Natural killer cell (primary cell): Measurements from ENCODE around the gene PDE8A. TPM values are rescaled to one million over a fixed set of nuclear protein-coding genes. Genes with fewer than 3 reads are reported as not detected.

ENCODE experiments used
- ATAC-seq, 3 donors: fragments of 150-1000 bp in 2 of 3; fragments of 200-7000 bp in 1 of 3; cut with Tn5 transposase; 1 replicate in 1 of 3; 2 replicates in 2 of 3; pipeline ENCODE4 v1.10.0; 2021; ENCODE audit warnings: mild to moderate bottlenecking in 2 of 3, moderate library complexity in 2 of 3
- DNase-seq, 2 donors: peaks; one replicate each; pipeline versions ENCODE4 v3.0.0 to v3.0.0-alpha.2; 2013 to 2021; ENCODE audit warnings: mixed read lengths in 1 of 2
- H3K27ac ChIP-seq: one replicate; pipeline ENCODE4 v1.5.1; 2013; ENCODE audit warnings: mild to moderate bottlenecking, low read length
- H3K27me3 ChIP-seq: one replicate; pipeline ENCODE4 v1.6.1; 2013; ENCODE audit warnings: low read length; ENCODE audit not compliant: control insufficient read depth, insufficient read depth
- H3K36me3 ChIP-seq: one replicate; pipeline ENCODE4 v1.6.1; 2013; ENCODE audit warnings: low read length; ENCODE audit not compliant: control insufficient read depth, insufficient read depth
- H3K4me1 ChIP-seq: one replicate; pipeline ENCODE4 v1.6.1; 2013; ENCODE audit warnings: low read length; ENCODE audit not compliant: control insufficient read depth, insufficient read depth
- H3K4me3 ChIP-seq: one replicate; pipeline ENCODE4 v1.5.1; 2013; ENCODE audit warnings: low read length
- H3K9me3 ChIP-seq: one replicate; pipeline ENCODE4 v1.6.1; 2013; ENCODE audit warnings: low read length; ENCODE audit not compliant: control insufficient read depth, insufficient read depth
- H3K27ac Mint-ChIP-seq, 2 donors: one replicate each; pipeline ENCODE4 v1.8.0; 2022; ENCODE audit warnings: mild to moderate bottlenecking in 2 of 2, mixed read lengths in 2 of 2, moderate library complexity in 1 of 2
- H3K27me3 Mint-ChIP-seq, 2 donors: one replicate each; pipeline ENCODE4 v1.8.0; 2022; ENCODE audit warnings: low read depth in 2 of 2, mixed read lengths in 2 of 2
- H3K36me3 Mint-ChIP-seq: one replicate; pipeline ENCODE4 v1.8.0; 2022; ENCODE audit warnings: mixed read lengths
- H3K4me1 Mint-ChIP-seq, 2 donors: one replicate each; pipeline ENCODE4 v1.8.0; 2022; ENCODE audit warnings: mixed read lengths in 2 of 2
- H3K4me3 Mint-ChIP-seq: one replicate; pipeline ENCODE4 v1.8.0; 2022; ENCODE audit warnings: mild to moderate bottlenecking, moderate library complexity, mixed read lengths
- H3K9me3 Mint-ChIP-seq, 2 donors: one replicate each; pipeline ENCODE4 v1.8.0; 2022; ENCODE audit warnings: mixed read lengths in 2 of 2
- CTCF ChIP-seq: fragments of 200-600 bp; IDR thresholded peaks from one replicate; pipeline ENCODE4 v1.8.0; 2022; ENCODE audit warnings: antibody characterized with exemption
- WGBS: methylation state at CpG from one replicate; pipeline ENCODE4 v1.1.7; 2013; ENCODE audit warnings: missing lambda C conversion rate; ENCODE audit not compliant: insufficient coverage; 5-methylcytosine and 5-hydroxymethylcytosine counted together
- intact Hi-C: fragments of 100-400 bp; cut with micrococcal nuclease; formaldehyde crosslinking; loops from one replicate; pipeline ENCODE4 v1.14.2; 2022
- total RNA-seq, 4 donors: library from RNA; stranded (reverse); fragments of 120-200 nt in 1 of 4; gene quantifications; one replicate each; pipeline versions ENCODE4 v1.2.3 to v1.2.4, GENCODE V29; 2013 to 2022

The PDE8A gene
- total RNA-seq, 3 donors from 2014 or later (not counting 1 experiment from before 2014, with no cell fraction given), result 21.0 to 24.2 (median 23.8) TPM

DNA sequence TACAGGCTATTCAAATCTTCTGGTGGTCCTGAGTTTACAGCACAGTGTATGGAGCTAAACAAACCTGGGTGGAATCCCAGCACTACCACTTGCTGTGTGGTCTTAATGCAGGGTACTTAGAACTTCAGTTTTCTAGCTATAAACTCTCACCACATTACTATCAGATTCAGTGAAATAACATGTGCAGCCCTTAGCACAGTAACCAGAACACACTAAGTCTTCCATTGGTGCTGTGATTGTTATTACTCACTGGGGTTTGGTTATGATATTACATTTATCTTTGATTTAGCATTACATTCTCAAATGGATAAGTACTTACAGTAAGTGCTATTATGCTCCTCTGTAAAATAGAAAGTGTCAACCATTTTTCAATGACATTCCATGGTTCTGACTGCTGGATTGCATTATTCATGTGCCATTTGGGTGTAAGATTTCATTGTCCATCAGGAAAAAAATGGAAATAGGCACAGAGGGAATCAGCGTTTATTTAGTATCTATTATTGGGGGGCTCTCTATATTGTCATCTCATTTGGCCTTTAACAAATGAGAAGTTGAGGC is 81.9 kb downstream of the PDE8A start:
- DNase-seq (no peak), ATAC-seq (no peak)
- peaks cover 35 to 36% of the 10 kb centered on the region in 2 donors for H3K4me1 Mint-ChIP-seq
- H3K27ac Mint-ChIP-seq, result no peak overlapping the region
- no CpG with 5 or more reads among the region's 1 CpG for WGBS
- H3K36me3 Mint-ChIP-seq, result peaks cover 10% of the 10 kb centered on the region
- no peaks in the 10 kb centered on the region for H3K36me3 ChIP-seq
- H3K27me3 Mint-ChIP-seq, result no peaks in the 10 kb centered on the region
- no peak overlapping the region for H3K27ac ChIP-seq
- no peaks in the 10 kb centered on the region for H3K9me3 ChIP-seq
- TF ChIP-seq CTCF, result no peak
- H3K4me3 Mint-ChIP-seq, result no peak overlapping the region
- no peak overlapping the region for H3K4me3 ChIP-seq
- intact Hi-C loops, result no loop called here
- no peaks in the 10 kb centered on the region for H3K27me3 ChIP-seq
- H3K4me1 ChIP-seq, result no peaks in the 10 kb centered on the region
- peaks cover 4 to 11% of the 10 kb centered on the region in 2 donors for H3K9me3 Mint-ChIP-seq

DNA sequence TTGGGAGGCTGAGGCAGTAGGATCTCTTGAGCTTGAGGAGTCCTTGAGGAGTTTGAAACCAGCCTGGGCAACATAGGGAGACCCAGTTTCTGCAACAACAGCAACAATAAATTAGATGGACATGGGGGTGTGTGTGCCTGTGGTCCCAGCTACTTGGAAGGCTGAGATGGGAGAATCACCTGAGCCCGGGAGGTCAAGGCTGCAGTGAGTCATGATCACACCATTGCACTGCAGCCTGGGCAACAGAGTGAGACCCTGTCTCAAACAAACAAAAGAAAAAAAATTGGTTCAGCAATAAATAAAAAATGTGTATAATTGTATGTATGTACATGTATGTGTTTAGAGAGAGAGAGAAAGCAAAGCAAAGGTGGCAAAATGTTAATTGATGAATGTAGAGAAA is 83.1 kb downstream of the PDE8A start:
- Mint-ChIP-seq H3K27ac (no peak overlapping the region), H3K4me3 (no peak overlapping the region), H3K4me1 (peaks cover 24 to 36% of the 10 kb centered on the region in 2 donors), H3K9me3 (peaks cover 2 to 11% of the 10 kb centered on the region in 2 donors), H3K27me3 (no peaks in the 10 kb centered on the region), H3K36me3 (peaks cover 10% of the 10 kb centered on the region)
- no peak overlapping the region for H3K4me3 ChIP-seq
- no peak for TF ChIP-seq CTCF
- H3K36me3 ChIP-seq, result no peaks in the 10 kb centered on the region
- intact Hi-C loops, result no loop called here
- ATAC-seq, result no peak
- no peaks in the 10 kb centered on the region for H3K27me3 ChIP-seq
- no peaks in the 10 kb centered on the region for H3K9me3 ChIP-seq
- DNase-seq, result no peak
- H3K4me1 ChIP-seq, result no peaks in the 10 kb centered on the region
- WGBS, result 92% methylated on average over 1 of the region's 1 CpG
- no peak overlapping the region for H3K27ac ChIP-seq

GRCh38 chr15:85071061-85071460 is 89.4 kb downstream of the PDE8A start:
- no peaks in the 10 kb centered on the region for H3K9me3 Mint-ChIP-seq
- Histone ChIP-seq H3K27ac (no peak overlapping the region), H3K9me3 (no peaks in the 10 kb centered on the region), H3K4me3 (no peak overlapping the region), H3K36me3 (no peaks in the 10 kb centered on the region), H3K27me3 (no peaks in the 10 kb centered on the region), H3K4me1 (peaks cover 6% of the 10 kb centered on the region)
- H3K4me3 Mint-ChIP-seq, result no peak overlapping the region
- TF ChIP-seq CTCF, result no peak
- no peaks in the 10 kb centered on the region for H3K36me3 Mint-ChIP-seq
- no peak for DNase-seq
- H3K4me1 Mint-ChIP-seq, result peaks cover 20 to 25% of the 10 kb centered on the region in 2 donors
- ATAC-seq, result no peak
- intact Hi-C loops, result no loop called here
- no peaks in the 10 kb centered on the region for H3K27me3 Mint-ChIP-seq
- peak overlapping the region; percentile 52 to 58 for H3K27ac Mint-ChIP-seq
- WGBS, result 100% methylated on average over 2 of the region's 2 CpGs

DNA sequence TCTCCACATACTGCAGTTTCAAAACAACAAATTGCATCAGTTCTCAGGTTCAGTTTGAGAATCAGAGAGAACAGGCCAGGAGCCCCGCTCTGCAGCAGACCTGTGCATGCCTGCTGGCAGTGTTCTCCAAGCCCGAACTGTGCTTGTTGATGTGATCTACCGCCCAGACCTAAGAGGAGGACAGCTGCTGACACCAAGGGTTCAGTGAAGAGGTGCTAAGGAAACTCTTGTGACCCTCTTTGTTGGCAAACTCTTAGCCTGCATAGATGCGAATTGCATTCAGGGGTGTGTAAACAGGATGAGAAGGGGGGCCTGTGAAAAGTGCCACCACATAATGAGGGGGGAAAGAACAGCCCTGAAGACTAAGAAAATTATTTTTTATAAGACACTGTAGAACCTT is 89.8 kb downstream of the PDE8A start:
- H3K36me3 Mint-ChIP-seq, result no peaks in the 10 kb centered on the region
- WGBS, result 73% methylated on average over 4 of the region's 4 CpGs

More for the DNA sequence above, 89.8 kb downstream of the PDE8A start:
- no peaks in the 10 kb centered on the region for H3K27me3 ChIP-seq
- no peaks in the 10 kb centered on the region for H3K9me3 Mint-ChIP-seq
- ATAC-seq (peak in 2 of 3 donors; percentile 55 to 66), DNase-seq (no peak)
- no peak for TF ChIP-seq CTCF
- no peak overlapping the region for H3K4me3 Mint-ChIP-seq
- H3K4me1 Mint-ChIP-seq, result peaks cover 20 to 25% of the 10 kb centered on the region in 2 donors
- H3K4me3 ChIP-seq, result no peak overlapping the region
- H3K27me3 Mint-ChIP-seq, result no peaks in the 10 kb centered on the region
- H3K36me3 ChIP-seq, result no peaks in the 10 kb centered on the region
- peaks cover 6% of the 10 kb centered on the region for H3K4me1 ChIP-seq
- peak overlapping the region; percentile 52 to 58 for H3K27ac Mint-ChIP-seq
- intact Hi-C loops, result no loop called here
- H3K9me3 ChIP-seq, result no peaks in the 10 kb centered on the region
- no peak overlapping the region for H3K27ac ChIP-seq
